AML-193 (cell line): ENCODE data around the gene CNIH4.
"Not testable (repeated sequence)": the region's sequence is repeated elsewhere in the genome, so short reads cannot be mapped to it uniquely, and the experiment has no call there.

ENCODE experiments used
- DNase-seq, 2 experiments: peaks; one replicate each; lab custom pipeline; 2025; lab: John Stamatoyannopoulos, UW

CNIH4 gene

GRCh38 chr1:224356685-224357625 lies at the start of gene CNIH4:
TSS of gene CNIH4 (plus strand) at chr1:224356879. CDS start at chr1:224356925, 46 bp downstream.
- DNase-seq = peak; percentile 90 to 94

GRCh38 chr1:224308064-224308463 lies 48.6 kb upstream of the CNIH4 start:
- DNase-seq = no peak

GRCh38 chr1:224311503-224311902 lies 45.2 kb upstream of the CNIH4 start:
- DNase-seq = not testable (repeated sequence)

- DNase-seq = no peak
Measured at GRCh38 chr1:224312025-224312424, 44.7 kb upstream of the CNIH4 start.

- no peak for DNase-seq
Measured at GRCh38 chr1:224317383-224318045, 39.2 kb upstream of the CNIH4 start.

GRCh38 chr1:224321706-224322105 lies 35.0 kb upstream of the CNIH4 start:
- DNase-seq = no peak

GRCh38 chr1:224325959-224326358 lies 30.7 kb upstream of the CNIH4 start:
- DNase-seq = no peak

GRCh38 chr1:224328644-224329043 lies 28.0 kb upstream of the CNIH4 start:
- DNase-seq = no peak

GRCh38 chr1:224329484-224329841 lies 27.2 kb upstream of the CNIH4 start:
- DNase-seq = no peak

GRCh38 chr1:224329842-224330753 lies 26.6 kb upstream of the CNIH4 start, which contains the start of gene NVL:
TSS of gene NVL (minus strand) at chr1:224330172. CDS start at chr1:224330127, 45 bp downstream.
- peak; percentile 77 to 84 for DNase-seq

- peak in 1 of 2 experiments; percentile 10 for DNase-seq
Measured at GRCh38 chr1:224331326-224331725, 25.4 kb upstream of the CNIH4 start.

GRCh38 chr1:224331824-224332223 lies 24.9 kb upstream of the CNIH4 start:
- DNase-seq = no peak

- DNase-seq = peak; percentile 78 to 79
Measured at GRCh38 chr1:224333309-224333926, 23.3 kb upstream of the CNIH4 start.

GRCh38 chr1:224333939-224334786 lies 22.5 kb upstream of the CNIH4 start:
- DNase-seq = no peak

GRCh38 chr1:224338150-224338838 lies 18.4 kb upstream of the CNIH4 start:
- DNase-seq = no peak

- no peak for DNase-seq
Measured at GRCh38 chr1:224339442-224340033, 17.1 kb upstream of the CNIH4 start.

- DNase-seq = not testable (repeated sequence)
Measured at GRCh38 chr1:224340453-224341384, 16.0 kb upstream of the CNIH4 start.

- DNase-seq = no peak
Measured at GRCh38 chr1:224343679-224344078, 13.0 kb upstream of the CNIH4 start.
